Mesenteric fat pad (tissue), 1 donor: ENCODE measurements around the gene KAT6B. TPM values are rescaled to one million over a fixed set of nuclear protein-coding genes. Genes with fewer than 3 reads are reported as not detected.
"Not testable (repeated sequence)": the region's sequence is repeated elsewhere in the genome, so short reads cannot be mapped to it uniquely, and the experiment has no call there.

Experiments used
- DNase-seq: peaks from one replicate; pipeline ENCODE4 v3.0.0-alpha.2; 2020; ENCODE audit warnings: low spot score
- long read RNA-seq: library from polyadenylated mRNA; unstranded; transcript quantifications from one replicate; pipeline ENCODE4 v2.0.0, GENCODE V29; 2020
- total RNA-seq: library from RNA; stranded (reverse); fragmentation: NEBNext Ultra II Directional; extraction: Animal tissue kit (Norgen Biotek cat#: 25700); gene quantifications from one replicate; pipeline ENCODE4 v1.2.1, GENCODE V29; 2021
- donor health status: DM: yes; HTN: yes; CAD: no.

The KAT6B gene
- 28.8 TPM for total RNA-seq
- long read RNA-seq, full-length matches to known transcripts, result 3 of 19 reads
- long read RNA-seq, partial matches to known transcripts, result 8 of 19 reads
- long read RNA-seq, other reads (novel, unspliced or antisense), result 8 of 19 reads

GRCh38 chr10:74826142-74827044 is at the start of gene KAT6B:
TSS of gene KAT6B (plus strand) at chr10:74826600. CDS start at chr10:74842858, 16,258 bp downstream.
- DNase-seq, result peak; percentile 100

GRCh38 chr10:74778436-74779094 is 47.8 kb upstream of the KAT6B start:
- DNase-seq, result no peak

- not testable (repeated sequence) for DNase-seq
These were observed 44.5 kb upstream of the KAT6B start for GRCh38 chr10:74781870-74782269.

- no peak for DNase-seq
These were observed 41.9 kb upstream of the KAT6B start for GRCh38 chr10:74784462-74784861.

- DNase-seq, result no peak
These were observed 40.3 kb upstream of the KAT6B start for GRCh38 chr10:74786126-74786525.

GRCh38 chr10:74787457-74787856 is 38.9 kb upstream of the KAT6B start:
- DNase-seq, result no peak

- not testable (repeated sequence) for DNase-seq
These were observed 34.4 kb upstream of the KAT6B start for GRCh38 chr10:74791979-74792378.

GRCh38 chr10:74792726-74793125 is 33.7 kb upstream of the KAT6B start:
- DNase-seq, result no peak

GRCh38 chr10:74793240-74793639 is 33.2 kb upstream of the KAT6B start:
- not testable (repeated sequence) for DNase-seq

- no peak for DNase-seq
These were observed 31.9 kb upstream of the KAT6B start for GRCh38 chr10:74794531-74794930.

GRCh38 chr10:74797550-74797949 is 28.9 kb upstream of the KAT6B start:
- DNase-seq, result no peak

- no peak for DNase-seq
These were observed 26.6 kb upstream of the KAT6B start for GRCh38 chr10:74799721-74800221.

- DNase-seq, result no peak
These were observed 25.0 kb upstream of the KAT6B start for GRCh38 chr10:74801447-74801846.

GRCh38 chr10:74808501-74808900 is 17.9 kb upstream of the KAT6B start:
- no peak for DNase-seq

- DNase-seq, result no peak
These were observed 16.3 kb upstream of the KAT6B start for GRCh38 chr10:74810087-74810486.

- no peak for DNase-seq
These were observed 12.8 kb upstream of the KAT6B start for GRCh38 chr10:74813381-74814259.

- no peak for DNase-seq
These were observed 11.6 kb upstream of the KAT6B start for GRCh38 chr10:74814797-74815196.

- DNase-seq, result no peak
These were observed 9.4 kb upstream of the KAT6B start for GRCh38 chr10:74816824-74817498.

GRCh38 chr10:74821501-74821900 is 4.9 kb upstream of the KAT6B start:
- no peak for DNase-seq

- no peak for DNase-seq
These were observed 4.3 kb upstream of the KAT6B start for GRCh38 chr10:74822101-74822500.
